Right lobe of liver (tissue), 4 donors: Measurements from ENCODE around the gene PC.

Source experiments
- CTCF ChIP-seq, 4 donors: fragments of 200-600 bp in 3 of 4; fragments of 450-650 bp in 1 of 4; IDR thresholded peaks; one replicate each; pipeline versions ENCODE4 v1.5.1 to v1.8.0; 2016 to 2022; ENCODE audit warnings: antibody characterized with exemption in 4 of 4, mild to moderate bottlenecking in 2 of 4
- POLR2A ChIP-seq: fragments of 450-650 bp; IDR thresholded peaks from one replicate; pipeline ENCODE4 v1.6.1; 2017; ENCODE audit warnings: antibody characterized with exemption, mild to moderate bottlenecking
- donor health status: DM: no; HTN: no; CAD: no.
- donor health status: DM: no; HTN: no; CAD: no.
- donor health status: DM: no; HTN: yes; CAD: no.

- TF ChIP-seq POLR2A (no peak), CTCF (IDR thresholded peaks at IDR 0.05) (no peak)
Measured at GRCh38 chr11:66845876-66846212, 112.3 kb downstream of the PC start.
